CD4-positive, alpha-beta T cell (primary cell): ENCODE results near the gene VTI1A. TPM values are rescaled to one million over a fixed set of nuclear protein-coding genes. Genes with fewer than 3 reads are reported as not detected.

Source experiments
- ATAC-seq: fragments of 200-7000 bp; cut with Tn5 transposase; one replicate; pipeline ENCODE4 v1.10.0; 2022; ENCODE audit warnings: mild to moderate bottlenecking; ENCODE audit not compliant: poor library complexity
- CTCF ChIA-PET: fragments of 350-600 bp; sonication (Branson Sonifier 250); formaldehyde crosslinking; loops from one replicate; lab custom pipeline; 2021; ENCODE audit warnings: antibody characterized with exemption, inconsistent platforms; lab: Charles Lee
- POLR2A ChIA-PET: fragments of 350-600 bp; sonication (Branson Sonifier 250); formaldehyde crosslinking; loops from one replicate; lab custom pipeline; 2021; ENCODE audit warnings: antibody characterized with exemption, inconsistent platforms; lab: Charles Lee
- DNase-seq, 14 experiments: peaks; one replicate each; pipeline ENCODE4 v3.0.0-alpha.2; 2013 to 2020; ENCODE audit warnings: mixed read lengths in 2 of 14
- H3K27ac ChIP-seq, 2 donors: one replicate each; pipeline versions ENCODE4 v1.5.1 to v1.7.0; 2013; ENCODE audit warnings: low read length in 2 of 2, low read depth in 1 of 2, mild to moderate bottlenecking in 1 of 2
- H3K27me3 ChIP-seq, 2 experiments: 1 replicate in 1 of 2; 2 replicates in 1 of 2; pipeline versions ENCODE4 v1.6.1 to v1.7.0; 2013; ENCODE audit warnings: low read length in 2 of 2, control low read depth in 1 of 2, mild to moderate bottlenecking in 1 of 2, moderate library complexity in 1 of 2; ENCODE audit not compliant: insufficient read depth in 2 of 2, control insufficient read depth in 1 of 2
- H3K36me3 ChIP-seq: one replicate; pipeline ENCODE4 v1.6.1; 2013; ENCODE audit warnings: low read length, control low read depth; ENCODE audit not compliant: insufficient read depth
- H3K4me1 ChIP-seq: one replicate; pipeline ENCODE4 v1.6.1; 2013; ENCODE audit warnings: low read length, control low read depth; ENCODE audit not compliant: insufficient read depth
- H3K4me3 ChIP-seq: one replicate; pipeline ENCODE4 v1.5.1; 2013; ENCODE audit warnings: mild to moderate bottlenecking, low read length, moderate library complexity
- H3K9me3 ChIP-seq, 2 experiments: 1 replicate in 1 of 2; 2 replicates in 1 of 2; pipeline versions ENCODE4 v1.6.1 to v1.7.0; 2013; ENCODE audit warnings: low read length in 2 of 2, mild to moderate bottlenecking in 2 of 2, control low read depth in 1 of 2, moderate library complexity in 1 of 2; ENCODE audit not compliant: control insufficient read depth in 1 of 2, insufficient read depth in 1 of 2
- H3K27ac Mint-ChIP-seq: one replicate; pipeline ENCODE4 v1.8.0; 2020; ENCODE audit warnings: mixed read lengths
- H3K27me3 Mint-ChIP-seq: one replicate; pipeline ENCODE4 v1.8.0; 2021; ENCODE audit warnings: mixed read lengths
- H3K36me3 Mint-ChIP-seq: one replicate; pipeline ENCODE4 v1.8.0; 2021; ENCODE audit warnings: low read depth, mixed read lengths
- H3K4me1 Mint-ChIP-seq: one replicate; pipeline ENCODE4 v1.8.0; 2021; ENCODE audit warnings: low read depth, mixed read lengths
- H3K4me3 Mint-ChIP-seq: one replicate; pipeline ENCODE4 v1.8.0; 2020; ENCODE audit warnings: mild to moderate bottlenecking, mixed read lengths
- H3K9me3 Mint-ChIP-seq: one replicate; pipeline ENCODE4 v1.8.0; 2020; ENCODE audit warnings: mixed read lengths
- intact Hi-C, 2 experiments: fragments of 100-400 bp; cut with DNase I in 1 of 2; cut with micrococcal nuclease in 1 of 2; formaldehyde crosslinking; loops; one replicate each; pipeline versions ENCODE4 v1.15.1 to v1.9.0; 2023 to 2025; cut with DNase I, micrococcal nuclease
- total RNA-seq, 174 experiments: library from RNA in 2 of 174; stranded (reverse) in 2 of 174; gene quantifications; one replicate each; pipeline ENCODE4 v1.2.3 and lab custom pipeline; 2021 to 2026
- TF ChIP-seq, protein P1 (sequence below): fragments of 200-600 bp; IDR thresholded peaks from one replicate; pipeline ENCODE4 v1.8.0; 2022; ENCODE audit warnings: antibody characterized with exemption, mild to moderate bottlenecking

The VTI1A gene
- total RNA-seq, 2 experiments from 2014 or later, result 54.5 to 56.5 TPM

DNA sequence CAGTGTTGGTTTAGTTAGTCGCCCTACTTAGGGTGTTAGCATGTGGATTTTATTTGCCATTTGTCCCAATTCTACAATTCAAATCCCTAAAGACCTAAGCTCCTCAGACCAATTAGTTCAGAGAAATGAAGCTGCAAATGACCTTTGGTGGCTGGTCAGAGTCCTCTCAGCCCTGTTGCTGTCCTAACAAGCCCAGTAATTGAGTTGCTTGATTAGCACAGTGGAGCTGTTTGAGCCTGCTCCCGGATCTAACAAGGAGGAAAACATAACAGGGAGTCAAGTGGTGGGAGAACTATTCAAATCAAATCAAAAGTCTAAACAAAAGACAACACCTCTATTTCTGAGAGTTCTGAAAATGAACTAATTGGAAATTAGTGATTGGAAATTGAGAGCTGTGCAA is 22.4 kb upstream of the VTI1A start:
- intact Hi-C loops, result no loop called here
- Histone ChIP-seq H3K27ac (no peak overlapping the region), H3K9me3 (no peaks in the 10 kb centered on the region), H3K36me3 (peaks cover 84% of the 10 kb centered on the region), H3K4me3 (no peak overlapping the region), H3K27me3 (no peaks in the 10 kb centered on the region), H3K4me1 (no peaks in the 10 kb centered on the region)
- Mint-ChIP-seq H3K4me1 (no peaks in the 10 kb centered on the region), H3K4me3 (no peak overlapping the region), H3K36me3 (peaks cover 85% of the 10 kb centered on the region), H3K27me3 (no peaks in the 10 kb centered on the region), H3K9me3 (no peaks in the 10 kb centered on the region), H3K27ac (no peak overlapping the region)
- DNase-seq, result no peak
- ChIA-PET CTCF (interaction anchor here (0.6 to 1.2 kb wide), 3 partner anchors 10 to 20 kb away, joined by 3 read pairs; no protein-coding TSS in a partner anchor), POLR2A (interaction anchor here (1.0 kb wide), 1 partner anchor 48 kb away, joined by 3 read pairs; no protein-coding TSS in a partner anchor)
- ATAC-seq, result no peak
- TF ChIP-seq, protein P1, sequence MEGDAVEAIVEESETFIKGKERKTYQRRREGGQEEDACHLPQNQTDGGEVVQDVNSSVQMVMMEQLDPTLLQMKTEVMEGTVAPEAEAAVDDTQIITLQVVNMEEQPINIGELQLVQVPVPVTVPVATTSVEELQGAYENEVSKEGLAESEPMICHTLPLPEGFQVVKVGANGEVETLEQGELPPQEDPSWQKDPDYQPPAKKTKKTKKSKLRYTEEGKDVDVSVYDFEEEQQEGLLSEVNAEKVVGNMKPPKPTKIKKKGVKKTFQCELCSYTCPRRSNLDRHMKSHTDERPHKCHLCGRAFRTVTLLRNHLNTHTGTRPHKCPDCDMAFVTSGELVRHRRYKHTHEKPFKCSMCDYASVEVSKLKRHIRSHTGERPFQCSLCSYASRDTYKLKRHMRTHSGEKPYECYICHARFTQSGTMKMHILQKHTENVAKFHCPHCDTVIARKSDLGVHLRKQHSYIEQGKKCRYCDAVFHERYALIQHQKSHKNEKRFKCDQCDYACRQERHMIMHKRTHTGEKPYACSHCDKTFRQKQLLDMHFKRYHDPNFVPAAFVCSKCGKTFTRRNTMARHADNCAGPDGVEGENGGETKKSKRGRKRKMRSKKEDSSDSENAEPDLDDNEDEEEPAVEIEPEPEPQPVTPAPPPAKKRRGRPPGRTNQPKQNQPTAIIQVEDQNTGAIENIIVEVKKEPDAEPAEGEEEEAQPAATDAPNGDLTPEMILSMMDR, result no peak

DNA sequence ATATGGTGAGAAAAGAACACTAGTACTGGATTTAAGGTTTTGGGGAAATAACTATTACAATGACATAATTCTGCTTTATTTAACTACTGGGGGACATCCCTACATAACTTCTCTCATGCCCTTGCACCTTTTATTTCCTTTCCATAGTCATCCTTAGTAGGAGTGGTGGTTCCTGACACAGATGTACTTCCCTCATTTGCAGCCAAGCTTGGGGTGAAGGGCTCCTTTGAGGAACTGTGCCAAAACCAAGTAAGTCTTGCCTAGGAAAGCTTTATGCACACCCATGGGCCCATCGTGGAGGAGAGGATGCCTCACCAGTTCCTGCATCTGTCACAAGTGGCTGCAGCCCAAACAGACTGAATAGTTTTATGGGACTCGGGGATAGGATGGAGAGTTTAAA is 20.9 kb upstream of the VTI1A start:
- CTCF ChIA-PET, result interaction anchor here (1.2 kb wide), 1 partner anchor 9 kb away, joined by 3 read pairs; no protein-coding TSS in a partner anchor
- peaks cover 89% of the 10 kb centered on the region for H3K36me3 Mint-ChIP-seq
- no peaks in the 10 kb centered on the region for H3K9me3 Mint-ChIP-seq

DNA sequence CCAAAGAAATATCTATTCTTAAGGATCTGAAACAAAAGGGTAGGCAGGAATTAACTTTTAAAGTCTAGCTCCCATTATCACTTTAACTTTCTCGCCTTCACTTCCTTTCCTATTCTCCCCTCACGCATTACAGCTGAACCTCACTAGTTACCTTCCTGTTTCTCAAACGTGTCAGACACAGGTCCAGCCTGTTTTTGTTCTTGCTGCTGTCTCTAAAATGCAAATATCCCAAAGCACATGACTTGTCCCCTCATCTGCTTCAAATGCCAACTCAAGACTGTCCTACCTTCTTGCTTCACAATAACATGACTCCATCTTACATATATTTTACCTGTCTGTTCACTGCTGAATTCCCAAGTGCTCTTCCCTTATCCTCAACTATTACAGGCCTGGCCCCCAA is 17.9 kb upstream of the VTI1A start:
- Mint-ChIP-seq H3K4me3 (no peak overlapping the region), H3K9me3 (no peaks in the 10 kb centered on the region), H3K4me1 (no peaks in the 10 kb centered on the region), H3K27ac (peak overlapping the region; percentile 40), H3K36me3 (peaks cover 91% of the 10 kb centered on the region), H3K27me3 (no peaks in the 10 kb centered on the region)
- TF ChIP-seq, protein P1, result no peak
- peaks cover 94% of the 10 kb centered on the region for H3K36me3 ChIP-seq
- DNase-seq (no peak), ATAC-seq (no peak)
- POLR2A ChIA-PET, result no interaction called here
- intact Hi-C loops, result no loop called here
- H3K27ac ChIP-seq, result peak overlapping the region in 1 of 2 donors; percentile 16
- no peaks in the 10 kb centered on the region for H3K27me3 ChIP-seq
- no peak overlapping the region for H3K4me3 ChIP-seq
- CTCF ChIA-PET, result no interaction called here
- H3K4me1 ChIP-seq, result no peaks in the 10 kb centered on the region
- H3K9me3 ChIP-seq, result no peaks in the 10 kb centered on the region

More for the DNA sequence above, 20.9 kb upstream of the VTI1A start:
- intact Hi-C loops, result no loop called here
- POLR2A ChIA-PET, result no interaction called here
- H3K27me3 ChIP-seq, result no peaks in the 10 kb centered on the region
- peaks cover 89% of the 10 kb centered on the region for H3K36me3 ChIP-seq
- H3K4me1 ChIP-seq, result no peaks in the 10 kb centered on the region
- no peaks in the 10 kb centered on the region for H3K9me3 ChIP-seq
- Mint-ChIP-seq H3K27me3 (no peaks in the 10 kb centered on the region), H3K4me1 (no peaks in the 10 kb centered on the region), H3K4me3 (no peak overlapping the region), H3K27ac (peak overlapping the region; percentile 25)
- DNase-seq, result no peak
- TF ChIP-seq, protein P1, result no peak
- no peak for ATAC-seq
- H3K4me3 ChIP-seq, result no peak overlapping the region
- no peak overlapping the region for H3K27ac ChIP-seq
